PFSK-1 (cell line): ENCODE measurements around the gene RAD54L2. TPM values are rescaled to one million over a fixed set of nuclear protein-coding genes. Genes with fewer than 3 reads are reported as not detected.

Experiments
- FOXP2 ChIP-seq: optimal IDR thresholded peaks from 2 replicates; pipeline ENCODE3; 2011; ENCODE audit warnings: borderline replicate concordance, control low read depth, inconsistent platforms; ENCODE audit not compliant: insufficient read depth; ENCODE audit errors: extremely low read length, extremely low read depth
- POLR2AphosphoS5 ChIP-seq: IDR thresholded peaks from 2 replicates; pipeline ENCODE4 v1.6.1; 2012; ENCODE audit warnings: low read depth, mild to moderate bottlenecking, control low read depth, low read length, moderate library complexity
- SIN3A ChIP-seq: IDR thresholded peaks from 2 replicates; pipeline ENCODE4 v1.6.1; 2012; ENCODE audit warnings: mild to moderate bottlenecking, low read length, moderate library complexity, borderline replicate concordance; ENCODE audit not compliant: insufficient read depth
- TAF1 ChIP-seq: IDR thresholded peaks from 2 replicates; pipeline ENCODE4 v1.6.1; 2012; ENCODE audit warnings: low read length, control low read depth, borderline replicate concordance; ENCODE audit not compliant: insufficient read depth
- polyA plus RNA-seq: library from polyadenylated mRNA; unstranded; fragments of >200 nt; gene quantifications from one replicate; pipeline ENCODE4 v1.2.1, GENCODE V29; 2012; ENCODE audit warnings: low read depth, missing spikeins; ENCODE audit not compliant: insufficient read length
- TF ChIP-seq, protein P1 (sequence below), 2 experiments: IDR thresholded peaks; 2 replicates each; pipeline versions ENCODE4 v1.6.1 to v1.8.0; 2011 to 2012; ENCODE audit warnings: low read depth in 2 of 2, low read length in 2 of 2, control low read depth in 1 of 2, inconsistent platforms in 1 of 2, mild to moderate bottlenecking in 1 of 2, moderate library complexity in 1 of 2; ENCODE audit not compliant: insufficient read depth in 1 of 2

Gene RAD54L2, protein sequence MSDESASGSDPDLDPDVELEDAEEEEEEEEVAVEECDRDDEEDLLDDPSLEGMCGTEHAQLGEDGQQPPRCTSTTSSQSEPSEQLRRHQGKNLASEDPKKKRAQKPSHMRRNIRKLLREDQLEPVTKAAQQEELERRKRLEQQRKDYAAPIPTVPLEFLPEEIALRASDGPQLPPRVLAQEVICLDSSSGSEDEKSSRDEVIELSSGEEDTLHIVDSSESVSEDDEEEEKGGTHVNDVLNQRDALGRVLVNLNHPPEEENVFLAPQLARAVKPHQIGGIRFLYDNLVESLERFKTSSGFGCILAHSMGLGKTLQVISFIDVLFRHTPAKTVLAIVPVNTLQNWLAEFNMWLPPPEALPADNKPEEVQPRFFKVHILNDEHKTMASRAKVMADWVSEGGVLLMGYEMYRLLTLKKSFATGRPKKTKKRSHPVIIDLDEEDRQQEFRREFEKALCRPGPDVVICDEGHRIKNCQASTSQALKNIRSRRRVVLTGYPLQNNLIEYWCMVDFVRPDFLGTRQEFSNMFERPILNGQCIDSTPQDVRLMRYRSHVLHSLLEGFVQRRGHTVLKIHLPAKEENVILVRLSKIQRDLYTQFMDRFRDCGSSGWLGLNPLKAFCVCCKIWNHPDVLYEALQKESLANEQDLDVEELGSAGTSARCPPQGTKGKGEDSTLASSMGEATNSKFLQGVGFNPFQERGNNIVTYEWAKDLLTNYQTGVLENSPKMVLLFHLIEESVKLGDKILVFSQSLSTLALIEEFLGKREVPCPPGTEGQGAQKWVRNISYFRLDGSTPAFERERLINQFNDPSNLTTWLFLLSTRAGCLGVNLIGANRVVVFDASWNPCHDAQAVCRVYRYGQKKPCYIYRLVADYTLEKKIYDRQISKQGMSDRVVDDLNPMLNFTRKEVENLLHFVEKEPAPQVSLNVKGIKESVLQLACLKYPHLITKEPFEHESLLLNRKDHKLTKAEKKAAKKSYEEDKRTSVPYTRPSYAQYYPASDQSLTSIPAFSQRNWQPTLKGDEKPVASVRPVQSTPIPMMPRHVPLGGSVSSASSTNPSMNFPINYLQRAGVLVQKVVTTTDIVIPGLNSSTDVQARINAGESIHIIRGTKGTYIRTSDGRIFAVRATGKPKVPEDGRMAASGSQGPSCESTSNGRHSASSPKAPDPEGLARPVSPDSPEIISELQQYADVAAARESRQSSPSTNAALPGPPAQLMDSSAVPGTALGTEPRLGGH (N-terminal part only)
- 4.7 TPM for polyA plus RNA-seq

DNA sequence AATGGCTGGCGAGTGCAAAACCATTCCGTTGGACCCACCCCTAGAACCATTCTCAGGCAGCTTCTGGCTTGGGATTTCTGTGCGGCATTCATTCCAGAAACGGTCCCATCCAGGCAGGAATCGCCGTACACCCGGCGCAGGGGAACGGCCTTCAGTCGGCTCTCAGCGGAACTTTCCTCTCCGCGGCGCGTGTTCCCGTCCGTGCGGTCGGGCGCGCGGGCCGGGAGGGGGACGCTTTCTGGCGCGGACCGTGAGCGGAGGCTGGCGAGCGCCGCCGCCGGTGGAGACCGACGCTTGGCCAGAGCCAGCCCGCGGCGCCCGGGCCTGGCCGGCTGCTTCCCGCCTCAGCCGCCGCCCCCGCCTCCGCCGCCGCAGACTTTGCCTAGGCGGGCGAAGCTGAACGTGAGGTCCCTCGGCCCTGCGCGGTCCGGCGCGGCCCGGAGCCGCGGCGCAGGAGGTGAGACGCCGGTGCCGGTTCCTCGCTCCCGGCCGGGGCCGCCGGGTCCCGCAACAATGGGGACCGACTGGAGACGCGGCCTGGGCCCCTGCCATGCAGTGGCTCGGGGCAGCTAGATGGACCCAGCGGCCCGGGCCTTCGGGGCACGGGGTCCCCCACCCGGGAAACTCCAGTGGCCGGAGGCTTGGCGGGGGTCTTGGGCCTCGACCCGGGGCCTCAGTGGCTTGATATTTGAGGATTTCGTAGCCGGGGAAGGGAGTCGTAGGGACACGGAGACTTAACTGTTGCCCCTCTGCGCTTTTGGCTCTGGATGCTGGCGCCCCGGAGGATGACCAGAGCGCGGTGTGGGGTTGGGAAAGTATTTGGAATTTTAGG, at the start of gene RAD54L2:
RAD54L2 (plus strand) TSS at position 261 of the 832 bp plus-strand sequence. CDS start 51,702 bp downstream, outside the sequence.
- TF ChIP-seq POLR2AphosphoS5 (peak; percentile 54; the same call in 1 of the 2 replicates), TAF1 (peak; percentile 92; the same call in 1 of the 2 replicates), FOXP2 (peak; percentile 94), SIN3A (peak; percentile 70; the same call in 1 of the 2 replicates)
- TF ChIP-seq, protein P1, sequence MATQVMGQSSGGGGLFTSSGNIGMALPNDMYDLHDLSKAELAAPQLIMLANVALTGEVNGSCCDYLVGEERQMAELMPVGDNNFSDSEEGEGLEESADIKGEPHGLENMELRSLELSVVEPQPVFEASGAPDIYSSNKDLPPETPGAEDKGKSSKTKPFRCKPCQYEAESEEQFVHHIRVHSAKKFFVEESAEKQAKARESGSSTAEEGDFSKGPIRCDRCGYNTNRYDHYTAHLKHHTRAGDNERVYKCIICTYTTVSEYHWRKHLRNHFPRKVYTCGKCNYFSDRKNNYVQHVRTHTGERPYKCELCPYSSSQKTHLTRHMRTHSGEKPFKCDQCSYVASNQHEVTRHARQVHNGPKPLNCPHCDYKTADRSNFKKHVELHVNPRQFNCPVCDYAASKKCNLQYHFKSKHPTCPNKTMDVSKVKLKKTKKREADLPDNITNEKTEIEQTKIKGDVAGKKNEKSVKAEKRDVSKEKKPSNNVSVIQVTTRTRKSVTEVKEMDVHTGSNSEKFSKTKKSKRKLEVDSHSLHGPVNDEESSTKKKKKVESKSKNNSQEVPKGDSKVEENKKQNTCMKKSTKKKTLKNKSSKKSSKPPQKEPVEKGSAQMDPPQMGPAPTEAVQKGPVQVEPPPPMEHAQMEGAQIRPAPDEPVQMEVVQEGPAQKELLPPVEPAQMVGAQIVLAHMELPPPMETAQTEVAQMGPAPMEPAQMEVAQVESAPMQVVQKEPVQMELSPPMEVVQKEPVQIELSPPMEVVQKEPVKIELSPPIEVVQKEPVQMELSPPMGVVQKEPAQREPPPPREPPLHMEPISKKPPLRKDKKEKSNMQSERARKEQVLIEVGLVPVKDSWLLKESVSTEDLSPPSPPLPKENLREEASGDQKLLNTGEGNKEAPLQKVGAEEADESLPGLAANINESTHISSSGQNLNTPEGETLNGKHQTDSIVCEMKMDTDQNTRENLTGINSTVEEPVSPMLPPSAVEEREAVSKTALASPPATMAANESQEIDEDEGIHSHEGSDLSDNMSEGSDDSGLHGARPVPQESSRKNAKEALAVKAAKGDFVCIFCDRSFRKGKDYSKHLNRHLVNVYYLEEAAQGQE (IDR thresholded peaks at IDR 0.05; ENCODE audit: insufficient read depth in 1 of 2, low read depth in 2 of 2, low read length in 2 of 2) = no peak; a peak in 1 of 4 replicates

DNA sequence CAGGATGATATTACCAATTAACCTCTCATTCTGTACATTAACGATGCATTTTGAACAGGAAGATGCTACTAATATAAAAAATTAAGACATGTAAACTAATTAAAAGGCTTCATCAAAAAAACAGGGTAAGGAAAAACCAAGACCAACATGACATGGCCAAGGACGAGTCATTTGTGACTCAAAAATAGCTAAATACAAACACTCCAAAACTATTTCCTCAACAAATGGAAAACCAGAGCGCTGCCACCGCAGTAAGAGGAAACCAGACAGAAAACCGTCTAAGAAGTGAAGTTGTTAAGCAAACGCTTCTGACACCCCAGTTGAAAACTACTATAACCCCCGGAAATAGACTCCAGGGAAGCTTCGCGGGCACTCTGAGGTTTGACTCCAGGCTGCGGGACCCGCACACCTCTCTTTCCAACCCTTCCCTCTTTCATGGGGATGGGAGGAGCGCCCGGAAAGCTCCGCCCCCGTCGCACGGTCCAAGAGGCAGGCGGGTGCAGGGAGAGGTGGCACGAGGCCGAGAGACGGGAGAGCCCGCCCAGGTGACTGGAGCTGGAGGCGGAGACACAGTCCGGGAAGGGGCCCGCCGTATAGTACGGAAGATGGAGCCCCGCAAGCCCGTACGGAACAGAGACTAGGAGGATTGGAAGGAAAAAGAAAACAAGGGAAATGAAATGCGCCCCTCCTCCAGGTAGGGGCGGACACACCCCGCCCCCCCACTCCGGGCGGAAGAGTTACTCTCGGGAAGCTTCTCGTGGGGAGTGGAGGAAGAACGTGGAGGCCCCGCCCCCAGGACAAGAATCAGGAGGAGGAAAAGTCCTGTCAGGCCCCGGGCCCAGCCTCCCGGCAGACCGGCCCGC, 39.4 kb upstream of the RAD54L2 start:
- TF ChIP-seq TAF1 (peak; percentile 58; the same call in 1 of the 2 replicates), FOXP2 (no peak), POLR2AphosphoS5 (peak; percentile 46; the same call in 1 of the 2 replicates), SIN3A (no peak)

GRCh38 chr3:51500632-51501131, 37.8 kb upstream of the RAD54L2 start:
- TF ChIP-seq POLR2AphosphoS5 (no peak), SIN3A (no peak), TAF1 (no peak), FOXP2 (no peak)
- TF ChIP-seq, protein P1 (IDR thresholded peaks at IDR 0.05; ENCODE audit: insufficient read depth in 1 of 2, low read depth in 2 of 2, low read length in 2 of 2) = no peak

DNA sequence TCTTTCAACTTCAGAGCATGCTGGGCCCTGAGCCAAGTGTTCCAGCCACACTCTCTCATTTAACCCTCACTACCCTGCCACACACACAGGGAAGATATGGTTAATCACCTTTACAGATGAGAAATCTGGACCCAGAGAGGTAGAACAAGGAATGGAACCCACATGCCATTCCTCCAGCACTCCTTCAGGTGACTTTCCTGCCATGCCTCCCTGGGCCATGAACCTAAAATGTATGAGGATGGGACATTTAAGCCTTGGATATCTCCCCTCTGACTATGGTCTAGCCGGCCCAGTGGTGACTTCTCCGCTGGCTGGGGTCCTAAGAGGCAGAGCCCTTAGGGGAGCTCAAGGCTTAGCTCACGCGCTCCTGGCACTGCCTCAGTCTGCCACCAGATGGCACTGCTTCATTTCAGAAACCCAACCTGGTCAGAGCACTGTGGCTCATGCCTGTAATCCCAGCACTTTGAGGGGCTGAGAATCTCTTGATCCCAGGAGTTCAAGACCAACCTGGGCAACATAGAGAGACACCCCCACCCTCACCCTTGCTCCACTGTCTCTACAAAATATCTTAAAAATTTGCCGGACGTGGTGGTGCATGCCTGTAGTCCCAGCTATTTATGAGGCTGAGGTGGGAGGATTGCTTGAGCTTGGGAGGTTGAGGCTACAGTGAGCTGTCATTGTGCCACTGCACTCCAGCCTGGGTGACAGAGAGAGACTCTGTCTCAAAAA, 36.5 kb upstream of the RAD54L2 start:
- TF ChIP-seq SIN3A = no peak
- TF ChIP-seq, protein P1 (IDR thresholded peaks at IDR 0.05; ENCODE audit: insufficient read depth in 1 of 2, low read depth in 2 of 2, low read length in 2 of 2) = no peak
